Measurements from ENCODE around the gene LRRC45. TPM values are rescaled to one million over a fixed set of nuclear protein-coding genes. Genes with fewer than 3 reads are reported as not detected.
A peak's percentile ranks its signal among the peaks of the same experiment; 100 is the strongest.

The LRRC45 gene
- total RNA-seq, 4 donors from 2014 or later: 0.29 to 14.2 (median 5.3) TPM

DNA sequence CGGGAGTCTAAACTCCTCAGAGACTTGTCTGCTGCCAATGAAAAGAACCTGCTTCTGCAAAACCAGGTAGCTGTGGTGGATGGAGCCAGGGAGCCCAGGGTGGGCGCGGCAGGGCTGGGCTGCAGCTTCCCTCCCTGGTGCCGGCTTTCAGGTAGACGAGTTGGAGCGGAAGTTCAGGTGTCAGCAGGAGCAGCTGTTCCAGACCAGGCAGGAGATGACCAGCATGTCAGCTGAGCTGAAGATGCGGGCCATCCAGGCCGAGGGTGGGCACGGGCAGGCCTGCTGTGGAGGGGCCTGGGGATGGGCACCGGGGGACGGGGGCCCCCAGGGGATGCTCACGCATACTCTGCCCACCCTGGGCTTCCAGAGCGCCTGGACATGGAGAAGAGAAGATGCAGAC lies 5.1 kb downstream of the LRRC45 start:
- intact Hi-C loops (cut with DNase I; ENCODE audit: low total_unique reads): no loop called here

DNA sequence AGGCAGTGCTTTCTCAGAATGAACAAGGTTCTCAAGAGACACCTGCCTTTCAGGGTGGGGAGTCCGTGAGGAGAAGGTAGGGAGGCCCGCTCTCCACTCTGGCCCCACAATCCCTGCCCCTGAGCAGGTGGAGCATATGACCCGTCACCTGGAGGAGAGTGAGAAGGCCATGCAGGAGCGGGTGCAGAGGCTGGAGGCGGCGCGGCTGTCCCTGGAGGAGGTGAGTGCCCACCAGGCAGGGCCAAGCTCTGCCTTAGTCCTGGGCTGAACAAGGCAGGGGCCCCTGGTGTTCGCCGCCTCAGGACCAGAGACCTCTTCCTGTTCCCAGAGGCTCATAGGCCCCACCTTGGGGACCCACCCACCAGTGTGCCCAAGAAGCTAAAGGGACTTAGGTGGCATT lies 5.9 kb downstream of the LRRC45 start:
- intact Hi-C loops (cut with DNase I; ENCODE audit: low total_unique reads): no loop called here
- H3K27ac ChIP-seq: no peak overlapping the region
- TF ChIP-seq, protein P1, sequence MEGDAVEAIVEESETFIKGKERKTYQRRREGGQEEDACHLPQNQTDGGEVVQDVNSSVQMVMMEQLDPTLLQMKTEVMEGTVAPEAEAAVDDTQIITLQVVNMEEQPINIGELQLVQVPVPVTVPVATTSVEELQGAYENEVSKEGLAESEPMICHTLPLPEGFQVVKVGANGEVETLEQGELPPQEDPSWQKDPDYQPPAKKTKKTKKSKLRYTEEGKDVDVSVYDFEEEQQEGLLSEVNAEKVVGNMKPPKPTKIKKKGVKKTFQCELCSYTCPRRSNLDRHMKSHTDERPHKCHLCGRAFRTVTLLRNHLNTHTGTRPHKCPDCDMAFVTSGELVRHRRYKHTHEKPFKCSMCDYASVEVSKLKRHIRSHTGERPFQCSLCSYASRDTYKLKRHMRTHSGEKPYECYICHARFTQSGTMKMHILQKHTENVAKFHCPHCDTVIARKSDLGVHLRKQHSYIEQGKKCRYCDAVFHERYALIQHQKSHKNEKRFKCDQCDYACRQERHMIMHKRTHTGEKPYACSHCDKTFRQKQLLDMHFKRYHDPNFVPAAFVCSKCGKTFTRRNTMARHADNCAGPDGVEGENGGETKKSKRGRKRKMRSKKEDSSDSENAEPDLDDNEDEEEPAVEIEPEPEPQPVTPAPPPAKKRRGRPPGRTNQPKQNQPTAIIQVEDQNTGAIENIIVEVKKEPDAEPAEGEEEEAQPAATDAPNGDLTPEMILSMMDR (IDR thresholded peaks at IDR 0.05): no peak
- TF ChIP-seq POLR2A (IDR thresholded peaks at IDR 0.05): no peak

More for the DNA sequence above, 5.1 kb downstream of the LRRC45 start:
- DNase-seq: no peak
- Histone ChIP-seq H3K4me3 (no peak overlapping the region), H3K9me3 (no peaks in the 10 kb centered on the region), H3K27ac (no peak overlapping the region), H3K36me3 (no peaks in the 10 kb centered on the region), H3K27me3 (peaks cover 0 to 3% of the 10 kb centered on the region in 2 donors), H3K4me1 (peaks cover 0 to 19% of the 10 kb centered on the region in 2 donors)
- no peak for TF ChIP-seq POLR2A (IDR thresholded peaks at IDR 0.05)
- TF ChIP-seq, protein P1 (IDR thresholded peaks at IDR 0.05): no peak

DNA sequence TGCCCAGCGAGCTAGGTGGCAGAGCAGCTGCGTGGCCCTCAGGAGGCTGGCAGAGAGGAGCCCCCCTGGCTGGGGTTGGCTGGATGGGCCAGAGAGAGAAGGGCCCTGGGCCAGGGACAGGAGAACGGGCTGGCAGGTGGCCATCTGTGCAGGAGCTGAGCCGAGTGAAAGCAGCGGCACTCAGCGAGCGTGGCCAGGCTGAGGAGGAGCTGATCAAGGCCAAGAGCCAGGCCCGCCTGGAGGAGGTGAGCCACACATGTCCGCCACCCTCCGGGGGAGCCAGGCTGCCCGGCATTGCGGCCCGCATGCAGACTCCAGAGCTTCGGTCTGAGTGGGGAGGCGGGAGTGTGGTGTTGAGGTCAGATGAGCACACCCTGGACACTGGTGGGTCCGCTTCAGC lies 6.3 kb downstream of the LRRC45 start:
- Histone ChIP-seq H3K4me3 (no peak overlapping the region), H3K4me1 (peaks cover 0 to 12% of the 10 kb centered on the region in 2 donors), H3K36me3 (no peaks in the 10 kb centered on the region), H3K9me3 (no peaks in the 10 kb centered on the region), H3K27ac (no peak overlapping the region), H3K27me3 (peaks cover 0 to 3% of the 10 kb centered on the region in 2 donors)
- no peak for DNase-seq
- intact Hi-C loops (cut with DNase I; ENCODE audit: low total_unique reads): no loop called here
- TF ChIP-seq, protein P1 (IDR thresholded peaks at IDR 0.05): no peak
- no peak for TF ChIP-seq POLR2A (IDR thresholded peaks at IDR 0.05)

More for the DNA sequence above, 5.9 kb downstream of the LRRC45 start:
- Histone ChIP-seq H3K36me3 (no peaks in the 10 kb centered on the region), H3K4me1 (peaks cover 0 to 15% of the 10 kb centered on the region in 2 donors), H3K4me3 (no peak overlapping the region), H3K27me3 (peaks cover 0 to 3% of the 10 kb centered on the region in 2 donors), H3K9me3 (no peaks in the 10 kb centered on the region)
- no peak for DNase-seq

DNA sequence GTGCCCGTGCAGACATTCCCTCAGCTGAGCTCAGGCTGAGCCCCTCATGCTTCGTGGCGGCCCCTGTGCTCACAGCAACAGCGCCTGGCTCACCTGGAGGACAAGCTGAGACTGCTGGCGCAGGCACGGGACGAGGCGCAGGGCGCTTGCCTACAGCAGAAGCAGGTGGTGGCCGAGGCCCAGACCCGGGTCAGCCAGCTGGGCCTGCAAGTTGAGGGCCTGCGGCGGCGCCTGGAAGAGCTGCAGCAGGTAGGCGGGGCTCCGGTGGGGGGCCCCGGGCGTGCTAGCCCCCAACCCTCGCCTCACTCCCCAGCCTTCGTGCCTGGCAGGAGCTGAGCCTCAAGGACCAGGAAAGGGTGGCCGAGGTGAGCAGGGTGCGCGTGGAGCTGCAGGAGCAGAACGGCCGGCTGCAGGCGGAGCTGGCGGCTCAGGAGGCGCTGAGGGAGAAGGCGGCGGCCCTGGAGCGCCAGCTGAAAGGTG lies 6.9 kb downstream of the LRRC45 start:
- H3K27me3 ChIP-seq: peaks cover 0 to 3% of the 10 kb centered on the region in 2 donors
- no peaks in the 10 kb centered on the region for H3K36me3 ChIP-seq
- H3K27ac ChIP-seq: no peak overlapping the region
- H3K9me3 ChIP-seq: no peaks in the 10 kb centered on the region
- peaks cover 0 to 12% of the 10 kb centered on the region in 2 donors for H3K4me1 ChIP-seq
- intact Hi-C loops (cut with DNase I; ENCODE audit: low total_unique reads): loop anchor here (5.0 kb wide), 1 partner anchor 122 kb away; no protein-coding TSS in a partner anchor
- TF ChIP-seq POLR2A (IDR thresholded peaks at IDR 0.05): no peak
- TF ChIP-seq, protein P1 (IDR thresholded peaks at IDR 0.05): no peak
- DNase-seq: no peak
- H3K4me3 ChIP-seq: no peak overlapping the region

DNA sequence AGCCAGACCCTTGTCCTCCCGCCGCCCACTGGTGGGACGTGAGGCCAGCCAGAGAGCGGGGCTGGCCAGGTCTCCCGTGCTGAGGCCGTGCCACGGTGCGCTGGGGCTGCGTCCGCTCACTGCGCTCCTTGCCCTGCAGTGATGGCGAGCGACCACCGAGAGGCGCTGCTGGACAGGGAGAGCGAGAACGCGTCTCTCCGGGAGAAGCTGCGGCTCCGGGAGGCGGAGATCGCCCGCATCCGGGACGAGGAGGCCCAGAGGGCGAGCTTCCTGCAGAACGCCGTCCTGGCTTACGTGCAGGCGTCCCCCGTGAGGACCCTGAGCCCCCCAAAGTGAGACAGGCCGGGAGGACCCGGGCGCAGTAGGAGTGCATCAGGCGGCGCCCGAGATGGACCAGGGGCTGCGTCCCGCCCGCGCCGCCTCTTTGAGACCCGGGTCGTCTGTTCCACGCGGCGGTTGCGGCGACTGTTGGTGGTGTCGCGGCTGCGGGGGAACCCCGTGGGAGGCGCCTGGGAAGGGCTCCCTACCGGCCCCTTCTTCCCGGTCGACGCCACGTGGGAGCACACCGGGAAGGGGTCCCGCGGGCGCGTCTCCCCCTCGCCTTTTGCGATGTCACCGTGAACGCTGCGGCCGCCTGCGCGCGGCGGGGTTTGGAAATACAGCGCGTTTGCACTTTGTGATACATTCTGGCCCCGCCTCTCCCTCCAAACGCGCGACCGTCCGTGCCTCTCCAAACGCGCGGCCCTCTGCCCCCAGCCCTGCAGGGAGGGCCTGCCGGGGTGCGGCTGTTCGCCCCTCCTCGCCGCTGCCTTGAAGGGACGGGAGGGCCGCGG lies 7.6 kb downstream of the LRRC45 start:
- intact Hi-C loops (cut with DNase I; ENCODE audit: low total_unique reads): loop anchor here (5.0 kb wide), 1 partner anchor 122 kb away; no protein-coding TSS in a partner anchor
- H3K27ac ChIP-seq: no peak overlapping the region
- peak in 1 of 2 donors; percentile 6 for TF ChIP-seq POLR2A (IDR thresholded peaks at IDR 0.05)
- TF ChIP-seq, protein P1 (IDR thresholded peaks at IDR 0.05): peak; percentile 87 to 99 (median 92)
- H3K36me3 ChIP-seq: no peaks in the 10 kb centered on the region
- H3K4me1 ChIP-seq: peaks cover 0 to 12% of the 10 kb centered on the region in 2 donors
- DNase-seq: peak; percentile 73 to 81
- H3K27me3 ChIP-seq: peaks cover 0 to 3% of the 10 kb centered on the region in 2 donors
- H3K9me3 ChIP-seq: no peaks in the 10 kb centered on the region
- H3K4me3 ChIP-seq: peak overlapping the region; percentile 29 to 35

All from uterus (tissue), 4 donors.